Measurements from ENCODE around the gene CKMT2.

Gene CKMT2

DNA sequence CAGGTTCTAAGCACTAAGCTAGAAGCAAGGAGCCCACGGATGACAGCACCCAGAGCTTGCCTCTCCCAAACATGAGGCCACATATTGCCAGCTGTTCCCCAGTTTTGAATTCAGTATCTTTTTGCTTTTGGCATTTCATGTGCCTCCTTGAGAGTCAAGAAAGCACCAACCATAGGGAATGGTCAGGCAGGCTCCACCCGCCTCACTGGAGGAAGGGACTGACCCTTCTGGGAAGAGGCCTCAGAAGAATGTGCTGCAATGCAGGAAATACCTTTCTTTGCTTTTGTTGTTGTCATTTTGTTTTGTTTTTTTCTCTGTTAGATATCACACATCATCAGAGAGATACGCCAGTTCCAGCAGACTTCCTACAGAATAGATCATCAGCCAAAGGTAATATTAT lies 13.7 kb upstream of the CKMT2 start:
- DNase-seq = no peak

DNA sequence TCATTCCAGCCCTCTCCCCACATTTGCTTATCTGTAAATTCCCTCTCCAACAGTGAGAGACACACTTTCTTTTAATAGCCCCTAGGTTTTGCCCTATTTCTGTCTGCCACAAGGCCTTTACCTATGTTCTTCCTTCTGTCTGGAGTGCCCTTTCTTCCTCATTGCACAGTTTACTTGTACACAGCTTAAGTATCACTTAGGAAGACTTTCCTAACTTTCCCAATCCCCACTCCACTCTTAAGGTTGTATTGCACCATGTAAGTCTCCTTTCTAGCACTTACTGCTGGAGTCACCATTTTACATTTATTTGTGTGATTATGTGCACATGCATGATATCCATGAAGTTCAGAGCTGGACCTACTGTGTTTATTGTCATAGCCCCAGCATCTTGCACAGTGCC lies 10.8 kb upstream of the CKMT2 start:
- DNase-seq = no peak

DNA sequence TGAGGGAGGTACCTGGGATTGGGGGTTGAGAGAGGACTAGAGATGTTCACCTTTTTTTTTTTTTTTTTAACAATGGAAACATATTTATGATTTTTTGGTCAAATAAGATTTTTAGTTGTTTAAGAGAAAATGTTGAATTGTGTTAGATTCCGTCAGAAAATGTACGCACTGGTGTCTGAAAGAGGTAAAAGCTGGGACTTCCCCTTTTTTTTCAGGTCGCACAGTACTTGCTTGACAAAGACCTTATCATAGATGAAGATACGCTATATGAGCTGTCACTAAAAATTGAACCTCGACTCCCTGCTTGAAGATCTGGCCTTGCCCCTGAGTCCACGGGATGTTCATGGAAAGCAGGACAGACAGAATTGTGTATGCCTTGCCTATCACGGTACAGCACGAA lies 7.7 kb upstream of the CKMT2 start:
- no peak for DNase-seq

DNA sequence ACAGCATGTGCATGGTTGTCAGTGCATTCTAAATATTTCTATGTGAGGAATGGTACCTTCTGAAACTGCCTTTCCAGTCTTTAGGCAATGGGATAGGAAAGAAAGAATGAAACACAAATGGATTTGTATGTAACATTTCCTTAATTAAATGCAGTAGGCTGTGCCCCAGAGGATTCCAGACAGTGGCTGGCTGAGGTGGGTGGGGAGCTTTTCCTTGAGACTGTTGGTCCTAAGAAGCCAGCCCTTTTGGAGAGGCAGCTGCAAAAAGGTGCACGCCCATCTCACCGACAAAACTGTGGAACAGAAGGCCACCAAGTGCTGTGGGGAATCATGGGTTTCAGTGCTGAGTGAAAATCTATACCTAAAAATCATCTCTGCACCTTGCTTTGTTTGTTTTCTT lies 6.8 kb upstream of the CKMT2 start:
- DNase-seq = no peak

DNA sequence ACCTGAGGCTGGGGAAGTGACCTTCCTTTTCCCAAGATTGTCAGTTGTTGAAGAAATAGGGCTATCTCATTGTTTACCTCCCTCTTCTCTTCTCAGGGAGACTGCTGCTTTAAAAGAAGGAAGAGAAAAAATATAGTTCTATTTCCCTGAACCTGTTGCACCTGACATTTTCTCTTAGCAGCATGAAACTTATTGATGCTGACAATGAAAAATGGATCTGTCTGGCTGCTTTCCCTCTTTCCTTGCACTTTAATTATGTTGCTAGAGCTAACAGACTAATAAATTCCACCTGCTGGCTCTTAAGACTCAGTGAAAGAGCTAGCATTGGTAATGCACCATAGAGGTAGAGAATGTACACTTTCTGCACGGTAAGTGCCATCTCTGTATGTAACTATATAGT lies 6.2 kb upstream of the CKMT2 start:
- no peak for DNase-seq

DNA sequence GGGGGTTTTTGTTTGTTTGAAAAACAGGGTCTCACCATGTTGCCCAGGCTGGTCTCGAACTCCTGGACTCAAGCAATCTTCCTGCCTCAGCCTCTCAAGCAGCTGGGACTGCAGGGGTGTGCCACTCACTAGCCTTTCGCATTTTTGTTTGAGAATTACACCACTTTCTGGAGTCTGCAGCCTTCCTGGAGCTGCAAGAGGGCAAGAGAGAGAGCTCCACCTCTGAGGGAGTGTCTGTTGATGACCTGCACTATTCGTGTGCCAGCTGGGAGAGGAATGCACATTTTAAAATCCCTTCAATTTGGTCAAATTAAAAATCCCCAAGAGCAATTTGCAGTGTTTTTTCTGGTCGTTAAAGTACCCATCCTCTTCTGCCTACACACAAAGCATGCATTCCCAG lies 5.0 kb upstream of the CKMT2 start:
- no peak for DNase-seq

DNA sequence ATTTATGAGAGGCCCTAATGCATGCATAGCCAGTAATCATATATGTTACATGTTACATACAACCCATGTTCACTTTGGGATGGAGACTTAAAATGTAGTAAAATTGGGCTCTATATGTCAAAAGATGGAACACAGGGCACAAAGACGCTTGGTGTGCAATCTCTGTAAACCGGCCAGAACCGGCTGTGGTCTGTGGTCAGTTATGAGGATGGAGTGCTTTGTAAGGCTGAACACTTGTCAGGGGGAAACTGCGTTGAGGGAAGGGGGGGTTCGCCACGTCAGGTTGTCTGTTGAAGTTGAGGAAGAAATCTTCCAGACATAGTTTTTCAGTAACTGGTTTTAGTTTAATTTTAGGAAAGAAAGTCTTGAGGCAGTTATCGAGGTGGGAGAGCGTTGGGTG lies 2.7 kb upstream of the CKMT2 start:
- no peak for DNase-seq

DNA sequence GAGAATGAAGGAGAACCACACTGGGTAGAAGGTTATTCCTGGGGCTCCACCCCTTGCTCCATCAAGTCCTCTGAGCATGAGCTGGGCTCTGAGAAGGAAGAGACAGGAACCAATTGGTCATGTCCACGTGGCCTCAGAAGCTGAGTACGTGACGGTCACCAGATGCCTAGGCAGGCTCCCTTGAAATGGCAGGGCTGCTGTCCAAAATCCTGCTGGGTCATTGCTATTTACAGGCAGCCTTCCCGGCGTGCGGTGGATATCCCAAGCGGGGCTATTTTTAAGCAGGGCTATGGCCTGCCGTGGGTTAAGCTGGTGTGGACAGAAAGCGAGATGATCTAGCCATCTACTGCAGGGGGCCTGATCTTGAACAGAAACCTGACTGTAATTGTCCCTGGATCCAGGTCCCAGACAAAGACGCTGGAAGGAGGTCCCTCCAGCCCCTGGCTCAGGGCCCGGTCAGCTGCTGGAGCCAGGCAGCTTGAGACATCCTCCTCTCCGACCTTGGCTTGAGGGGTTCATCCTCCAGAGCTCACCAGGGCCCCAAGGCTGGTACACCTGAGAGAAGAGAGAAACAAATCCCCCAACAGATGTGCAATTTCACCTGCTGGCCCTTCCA lies 550 bp upstream of the CKMT2 start:
- no peak for DNase-seq

DNA sequence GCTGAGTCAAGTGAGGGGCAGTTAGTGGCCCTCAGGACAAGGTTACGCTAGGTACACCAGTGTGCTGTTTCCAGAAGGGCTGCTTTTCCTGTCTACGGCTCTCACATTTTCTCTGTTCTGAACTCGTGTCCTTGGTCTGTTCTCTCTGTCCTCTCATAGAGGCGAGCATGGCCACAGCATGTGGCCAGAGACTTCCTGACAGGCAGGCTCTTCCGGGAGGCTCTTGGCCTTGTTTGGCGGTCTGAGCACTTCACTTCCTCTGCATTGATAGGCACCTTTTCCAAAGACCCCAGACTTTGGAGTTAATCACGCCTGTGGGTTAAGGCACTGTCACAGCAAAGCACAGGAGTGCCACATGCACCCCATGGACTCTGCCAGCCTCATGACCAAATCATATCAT lies 1.2 kb downstream of the CKMT2 start:
- no peak for DNase-seq

DNA sequence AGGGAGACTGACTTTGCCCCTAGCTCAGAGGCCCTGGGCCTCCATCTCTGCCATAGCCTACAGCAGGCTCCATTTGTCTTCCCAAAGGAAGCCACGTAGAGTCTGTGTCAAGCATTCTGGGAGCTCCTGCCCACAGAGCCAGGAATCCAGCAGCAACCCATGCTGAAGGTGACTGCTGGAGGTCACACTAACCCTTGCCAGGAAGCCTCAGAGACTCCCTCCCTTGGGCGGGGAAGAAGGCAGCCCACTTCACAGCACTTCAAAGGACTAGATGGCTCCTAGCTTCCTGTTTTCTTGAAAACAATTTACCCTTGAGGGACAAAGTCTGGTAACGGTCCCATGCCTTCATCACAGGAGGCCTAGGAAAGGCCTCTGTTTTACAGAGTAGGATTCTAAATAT lies 1.7 kb downstream of the CKMT2 start:
- DNase-seq = no peak

DNA sequence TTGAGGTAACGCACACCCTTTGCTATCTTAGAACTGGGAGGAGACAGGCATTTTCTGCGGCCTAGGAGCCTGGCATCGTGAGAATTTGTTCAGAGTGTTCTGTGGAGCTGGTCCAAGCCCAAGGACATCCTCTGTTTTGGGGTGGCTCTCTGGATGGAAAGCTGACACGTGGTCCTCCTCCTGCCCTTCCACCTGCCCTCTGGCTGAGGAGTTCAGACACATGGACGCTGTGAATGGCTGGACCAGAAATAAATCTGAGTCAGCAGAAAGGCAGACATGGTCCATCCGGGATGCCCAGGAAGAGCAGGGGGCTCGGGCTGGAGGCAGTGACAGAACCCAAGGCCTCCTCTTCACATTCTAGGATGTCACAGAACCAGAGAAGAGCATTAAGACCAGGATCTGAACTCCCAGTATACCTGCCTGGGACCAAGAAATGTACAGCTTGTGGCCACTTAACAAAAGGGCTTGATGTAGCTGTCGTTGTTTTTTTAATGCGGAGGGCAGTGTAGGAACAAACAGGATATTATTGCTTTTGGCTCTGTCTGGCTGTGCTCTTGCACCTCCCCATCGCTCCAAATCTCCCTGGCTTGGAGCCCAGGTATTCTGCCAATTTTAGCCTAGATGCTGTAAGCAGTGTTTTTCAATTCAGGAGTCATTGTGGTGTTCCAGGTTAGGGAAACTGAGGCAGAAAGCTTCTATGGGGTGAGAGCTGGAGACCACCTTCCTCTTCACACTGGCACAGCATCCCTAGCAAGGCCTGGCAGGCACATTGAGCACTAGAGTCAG lies 2.4 kb downstream of the CKMT2 start:
- DNase-seq = no peak

DNA sequence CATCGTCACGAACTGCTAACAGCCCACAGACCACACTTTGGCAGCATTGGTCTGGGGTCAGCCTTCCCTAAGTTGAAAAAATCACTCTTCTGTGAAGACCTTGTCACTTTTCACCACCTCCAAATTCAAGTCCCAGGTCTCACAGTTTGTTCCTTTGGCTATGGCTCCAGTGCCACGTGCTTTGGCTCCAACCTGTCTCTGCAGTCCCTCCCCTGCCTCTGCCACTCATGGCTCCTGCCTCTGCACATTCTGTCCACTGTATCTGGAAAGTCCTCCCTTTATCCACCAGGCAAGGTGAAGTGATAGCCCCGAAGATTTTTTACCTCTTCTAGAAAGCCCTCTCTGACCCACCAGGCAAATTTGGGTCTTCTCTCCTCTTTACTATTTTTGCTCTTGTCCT lies 5.3 kb downstream of the CKMT2 start:
- no peak for DNase-seq

DNA sequence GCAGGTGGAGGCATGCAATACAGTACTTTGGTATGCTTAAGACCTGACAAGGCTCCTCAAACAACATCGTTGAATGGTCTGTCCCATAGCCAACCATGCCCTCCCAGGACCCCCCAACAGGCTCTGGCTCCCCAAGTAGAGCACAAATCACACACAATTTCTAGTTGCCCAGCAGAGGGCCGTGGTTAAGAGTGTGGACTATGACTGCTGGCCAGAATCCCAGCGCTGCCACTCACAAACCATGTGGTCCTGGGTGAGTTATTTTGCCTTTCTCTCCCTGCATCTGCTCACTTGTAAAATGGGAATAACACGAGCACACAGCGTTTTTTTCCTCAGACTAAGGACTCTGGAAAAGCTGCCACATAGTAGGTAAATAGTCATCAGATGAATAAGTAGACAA lies 6.5 kb downstream of the CKMT2 start:
- peak in 1 of 2 donors; percentile 40 for DNase-seq

DNA sequence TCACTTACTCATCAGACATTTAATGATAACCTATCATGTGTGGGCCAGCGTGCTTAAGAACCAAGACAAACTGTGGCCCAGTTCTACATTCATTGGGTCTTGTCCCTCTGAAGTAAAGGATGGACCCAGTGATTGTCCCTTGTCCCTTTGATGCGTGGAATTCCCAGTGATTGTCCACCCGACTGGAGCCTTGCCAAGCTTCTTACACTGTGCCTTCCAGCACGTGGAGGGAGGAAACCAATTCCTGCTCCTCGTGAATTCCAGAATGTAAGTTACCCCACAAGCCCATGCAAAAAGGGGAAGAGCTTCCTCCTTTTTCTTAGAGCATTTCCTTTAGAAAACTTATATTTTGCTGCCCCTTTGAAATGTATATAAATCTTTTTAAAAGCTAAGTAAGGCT lies 7.9 kb downstream of the CKMT2 start:
- DNase-seq = no peak

DNA sequence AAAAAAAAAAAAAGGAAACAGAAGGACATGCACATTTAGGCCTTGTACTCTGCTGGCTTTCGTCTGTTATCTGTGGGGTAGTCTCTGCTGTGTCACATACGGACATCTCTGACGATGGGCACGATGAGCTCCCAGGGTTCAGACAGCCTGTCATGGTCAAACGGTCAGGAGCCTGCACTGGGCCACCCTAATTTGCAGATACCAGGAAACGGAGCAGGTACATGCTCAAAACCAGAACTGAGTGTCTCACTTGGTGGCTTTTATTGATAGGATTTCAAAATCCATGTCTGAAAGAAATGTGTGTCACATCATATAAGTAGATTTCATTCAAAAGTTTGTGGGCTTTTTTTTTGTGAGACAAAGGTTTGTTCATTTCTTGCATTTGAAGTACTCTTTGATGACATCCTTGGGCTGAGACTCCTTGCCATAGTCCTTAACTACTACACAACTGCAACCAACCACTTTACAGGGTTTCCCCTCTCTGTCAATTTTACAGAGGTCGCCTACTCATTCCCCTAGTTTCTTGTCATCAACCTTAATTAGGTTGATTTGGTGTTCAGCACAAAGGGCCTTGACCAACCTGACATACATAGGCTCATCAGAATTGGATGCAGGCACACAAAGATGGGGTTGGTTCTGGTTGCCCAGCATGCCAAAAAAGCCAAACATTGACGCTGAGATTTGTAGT lies 9.0 kb downstream of the CKMT2 start:
- no peak for DNase-seq

DNA sequence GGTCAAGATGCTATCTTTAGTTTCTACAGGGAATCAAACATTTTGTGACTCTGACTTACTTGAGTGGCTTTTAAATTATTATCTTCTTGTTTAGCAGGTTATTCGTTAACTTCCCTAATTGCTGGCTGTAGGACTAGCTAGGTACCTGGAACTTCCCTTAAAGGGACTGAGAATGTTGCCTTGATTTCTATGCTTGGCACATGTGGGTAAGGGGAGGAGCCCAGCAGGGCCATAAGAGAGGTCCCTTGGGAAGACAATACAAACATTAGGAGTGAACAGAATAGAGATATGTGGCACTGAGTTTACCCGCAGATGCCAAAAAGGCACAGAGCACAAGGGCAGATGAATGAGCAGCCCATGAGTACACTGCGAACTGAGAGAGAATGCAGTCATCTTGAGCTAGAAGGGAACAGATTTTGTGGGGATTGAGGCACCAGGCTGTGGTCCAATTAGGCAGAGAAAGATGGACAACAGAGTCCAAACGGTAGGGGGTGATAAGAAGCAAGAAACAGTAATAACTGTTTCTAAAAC lies 9.8 kb downstream of the CKMT2 start:
- no peak for DNase-seq

DNA sequence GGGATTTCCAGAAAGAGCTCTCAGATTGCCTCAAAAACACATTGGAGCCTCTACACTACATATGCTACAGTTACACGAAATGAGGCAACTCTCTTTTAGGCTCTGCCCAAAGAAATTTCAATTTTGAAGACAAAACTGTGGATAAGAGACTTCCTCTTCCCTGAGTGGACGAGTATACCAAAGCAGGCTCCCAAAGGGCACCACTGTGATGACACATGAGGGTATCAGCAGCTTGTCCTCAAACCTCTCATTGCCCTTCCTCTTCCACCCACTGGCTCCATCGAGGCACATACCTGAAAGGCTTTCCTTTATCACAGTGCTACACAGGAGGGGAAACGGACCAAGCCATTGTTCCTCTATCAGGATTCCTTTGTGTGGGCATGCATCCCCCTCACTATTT lies 11.3 kb downstream of the CKMT2 start:
- DNase-seq = no peak

DNA sequence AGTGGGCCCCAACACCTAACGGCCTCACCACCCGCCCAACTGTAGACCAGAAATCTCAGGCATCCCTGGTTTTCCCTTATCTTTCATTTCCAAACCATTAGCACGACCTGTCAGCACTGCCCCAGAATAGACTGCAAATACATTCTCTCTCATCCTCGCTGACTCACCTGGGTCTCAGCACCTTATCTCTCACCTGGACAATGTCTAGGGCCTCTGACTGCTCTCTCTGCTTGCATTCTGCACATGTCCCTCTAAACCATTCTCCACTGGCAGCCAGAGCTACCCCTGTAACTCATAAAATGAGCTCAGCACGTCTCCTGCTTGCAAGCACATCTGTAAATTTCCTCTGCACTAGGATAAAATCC lies 12.7 kb downstream of the CKMT2 start:
- DNase-seq = no peak

DNA sequence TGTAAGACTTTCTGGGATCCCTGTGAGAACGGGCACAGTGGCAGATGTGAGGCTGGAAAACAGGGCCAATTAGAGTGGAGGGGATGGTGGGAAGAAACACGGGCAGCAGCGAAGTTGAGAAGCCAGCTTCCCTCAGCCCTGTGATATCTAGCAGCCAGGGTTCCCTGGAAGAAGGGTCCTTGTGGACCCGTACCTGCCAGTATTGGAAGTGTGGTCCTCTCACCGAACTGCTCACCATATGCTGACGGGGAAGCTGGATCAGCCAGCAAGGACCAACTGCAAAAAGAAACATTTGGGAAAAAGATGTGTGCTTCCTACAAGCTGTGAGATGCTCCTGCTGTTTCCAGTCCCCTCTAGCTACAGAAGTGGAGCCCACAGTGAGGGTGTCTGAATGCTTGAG lies 13.6 kb downstream of the CKMT2 start:
- DNase-seq = no peak

DNA sequence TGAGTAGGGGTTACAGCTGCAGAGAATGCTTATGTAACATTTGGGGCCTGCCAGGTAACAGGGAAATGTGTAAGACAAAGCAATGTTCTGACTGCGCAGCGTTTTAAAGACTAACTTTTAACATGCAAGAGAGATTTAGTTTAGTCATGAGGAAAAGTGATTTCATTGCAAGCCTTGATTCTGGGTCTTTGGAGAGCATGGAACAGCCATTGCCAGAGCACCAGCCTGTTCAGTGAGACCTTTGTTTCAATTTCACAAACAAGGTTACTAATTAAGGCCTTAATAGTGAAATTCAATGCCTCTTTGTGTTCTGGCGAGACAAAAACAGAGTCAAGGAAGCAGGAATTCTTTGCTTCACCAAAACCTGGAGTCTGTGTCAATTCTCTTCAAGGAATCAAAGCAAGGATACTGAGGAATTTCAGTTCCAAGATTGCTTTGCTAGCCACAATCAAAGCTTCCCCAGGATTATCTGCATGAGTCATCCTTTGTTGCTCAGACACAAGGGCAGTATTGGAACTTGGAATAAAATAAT lies 14.4 kb downstream of the CKMT2 start:
- DNase-seq = peak in 1 of 2 donors; percentile 49

DNA sequence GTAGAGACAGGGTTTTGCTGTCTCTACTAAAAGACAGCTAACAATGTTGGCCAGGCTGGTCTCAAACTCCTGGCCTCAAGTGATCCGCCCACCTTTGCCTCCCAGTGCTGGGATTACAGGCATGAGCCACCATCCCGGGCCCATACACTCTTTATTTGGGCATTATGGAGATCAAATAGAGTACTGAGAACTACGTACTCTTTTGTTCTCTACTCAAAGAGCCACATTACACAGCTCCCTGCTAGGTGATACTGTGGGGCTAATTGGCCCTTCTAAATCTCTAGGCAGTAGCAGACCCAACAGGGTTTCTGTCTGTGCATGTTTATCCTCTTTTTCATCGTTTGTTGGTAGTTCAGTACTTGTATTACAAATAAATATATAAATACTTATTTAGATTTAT lies 16.1 kb downstream of the CKMT2 start:
- DNase-seq = no peak

DNA sequence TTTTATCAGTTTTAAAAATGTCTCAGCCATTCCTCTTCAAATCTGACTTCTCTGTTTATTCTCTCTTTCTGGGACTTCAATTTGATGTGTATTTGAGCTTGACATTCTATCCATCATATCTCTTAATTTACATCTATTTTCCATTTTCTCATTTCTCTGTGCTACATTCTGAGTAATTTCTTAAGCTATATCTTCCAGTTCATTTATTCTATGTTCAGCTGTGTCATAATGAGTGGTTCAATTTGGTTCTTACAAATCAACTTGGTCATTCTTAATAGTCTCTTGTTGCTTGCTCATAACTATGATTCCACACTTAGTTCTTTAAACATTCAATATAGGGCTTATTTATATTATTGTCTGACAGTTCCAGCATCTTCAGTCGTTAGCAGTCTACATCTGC lies 16.9 kb downstream of the CKMT2 start:
- DNase-seq = no peak

DNA sequence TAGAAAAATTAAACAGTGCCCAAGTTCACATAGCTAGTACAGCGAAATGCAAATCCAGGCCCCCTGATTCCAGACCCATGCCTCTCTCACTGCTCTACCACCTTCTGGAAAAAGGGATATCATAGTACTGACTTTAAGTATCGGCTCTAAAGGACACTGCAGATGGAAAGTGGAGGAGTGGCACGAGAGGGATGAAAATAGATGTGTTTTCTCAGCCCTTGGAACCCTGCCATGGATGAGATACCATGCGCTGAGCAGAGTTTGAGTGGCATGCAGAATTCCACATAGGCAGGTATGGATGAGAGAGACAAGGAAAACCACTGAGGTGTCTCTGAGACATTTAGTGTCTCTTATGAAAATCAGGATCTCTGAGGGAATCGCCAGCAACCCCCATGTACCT lies 18.8 kb downstream of the CKMT2 start:
- no peak for DNase-seq

DNA sequence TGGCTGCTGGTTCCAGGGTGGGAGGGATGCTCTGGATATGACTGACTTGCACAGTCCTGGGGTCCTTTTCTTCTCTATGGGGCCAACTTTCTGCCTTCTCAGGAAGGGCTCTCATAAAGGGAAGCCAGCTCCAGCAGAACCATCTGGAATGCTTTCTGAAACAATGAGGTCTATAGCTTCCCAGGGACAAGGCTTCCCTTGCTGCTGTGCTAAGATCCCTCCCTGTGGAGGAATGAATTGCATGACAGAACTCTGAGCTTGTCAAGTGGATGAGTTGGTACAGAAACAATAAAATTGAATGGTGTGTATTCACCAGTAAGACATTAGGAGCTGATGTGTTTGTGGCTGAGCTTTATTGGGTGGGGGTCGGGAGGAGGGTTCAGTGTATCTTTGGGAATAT lies 19.8 kb downstream of the CKMT2 start:
- no peak for DNase-seq

Measured in hippocampal formation (tissue), 2 donors.